Endothelial cell of umbilical vein (primary cell): ENCODE data around the gene CORO2B.

Source experiments
- CTCF ChIP-seq, 2 donors: IDR thresholded peaks; 1 replicate in 1 of 2; 2 replicates in 1 of 2; pipeline ENCODE4 v1.5.1; 2011; ENCODE audit warnings: low read length in 2 of 2, mild to moderate bottlenecking in 2 of 2, moderate library complexity in 2 of 2, control low read depth in 1 of 2, inconsistent platforms in 1 of 2, low read depth in 1 of 2; ENCODE audit not compliant: insufficient read depth in 1 of 2; ENCODE audit errors: extremely low read depth in 1 of 2
- EZH2 ChIP-seq: IDR thresholded peaks from 2 replicates; pipeline ENCODE4 v1.6.1; 2012; ENCODE audit warnings: borderline replicate concordance, low read depth, mild to moderate bottlenecking, moderate library complexity, low read length, inconsistent platforms; ENCODE audit not compliant: severe bottlenecking
- GATA2 ChIP-seq: IDR thresholded peaks from 2 replicates; pipeline ENCODE4 v1.7.0; 2011; ENCODE audit warnings: low read depth, mild to moderate bottlenecking, moderate library complexity, mixed read lengths, low read length; ENCODE audit not compliant: insufficient read length, insufficient read depth
- JUN ChIP-seq: IDR thresholded peaks from 2 replicates; pipeline ENCODE4 v1.6.1; 2011; ENCODE audit warnings: borderline replicate concordance, low read depth; ENCODE audit not compliant: insufficient read length, insufficient read depth
- MAX ChIP-seq: IDR thresholded peaks from 2 replicates; pipeline ENCODE4 v1.6.1; 2011; ENCODE audit not compliant: insufficient read depth, insufficient read length
- MYC ChIP-seq: IDR thresholded peaks from one replicate; pipeline ENCODE4 v1.6.1; 2011; ENCODE audit warnings: mild to moderate bottlenecking, low read depth, low read length
- POLR2A ChIP-seq: IDR thresholded peaks from 2 replicates; pipeline ENCODE4 v1.6.1; 2012; ENCODE audit warnings: low read depth, mild to moderate bottlenecking, control low read depth, low read length
- POLR2AphosphoS5 ChIP-seq: IDR thresholded peaks from 2 replicates; pipeline ENCODE4 v1.6.1; 2012; ENCODE audit warnings: low read depth, mild to moderate bottlenecking, control low read depth, low read length, moderate library complexity; ENCODE audit not compliant: insufficient read depth

- TF ChIP-seq CTCF (IDR thresholded peaks at IDR 0.05; ENCODE audit: extremely low read depth in 1 of 2, insufficient read depth in 1 of 2, low read depth in 1 of 2, low read length in 2 of 2), result no peak
- no peak for TF ChIP-seq EZH2
- TF ChIP-seq MYC, result no peak
- TF ChIP-seq POLR2A, result no peak
- no peak for TF ChIP-seq POLR2AphosphoS5
- no peak for TF ChIP-seq JUN
- no peak for TF ChIP-seq GATA2
- no peak for TF ChIP-seq MAX
Measured at GRCh38 chr15:68616397-68616796, 37.6 kb downstream of the CORO2B start.
